ENCODE results near the gene FAM234B.

Gene FAM234B, protein sequence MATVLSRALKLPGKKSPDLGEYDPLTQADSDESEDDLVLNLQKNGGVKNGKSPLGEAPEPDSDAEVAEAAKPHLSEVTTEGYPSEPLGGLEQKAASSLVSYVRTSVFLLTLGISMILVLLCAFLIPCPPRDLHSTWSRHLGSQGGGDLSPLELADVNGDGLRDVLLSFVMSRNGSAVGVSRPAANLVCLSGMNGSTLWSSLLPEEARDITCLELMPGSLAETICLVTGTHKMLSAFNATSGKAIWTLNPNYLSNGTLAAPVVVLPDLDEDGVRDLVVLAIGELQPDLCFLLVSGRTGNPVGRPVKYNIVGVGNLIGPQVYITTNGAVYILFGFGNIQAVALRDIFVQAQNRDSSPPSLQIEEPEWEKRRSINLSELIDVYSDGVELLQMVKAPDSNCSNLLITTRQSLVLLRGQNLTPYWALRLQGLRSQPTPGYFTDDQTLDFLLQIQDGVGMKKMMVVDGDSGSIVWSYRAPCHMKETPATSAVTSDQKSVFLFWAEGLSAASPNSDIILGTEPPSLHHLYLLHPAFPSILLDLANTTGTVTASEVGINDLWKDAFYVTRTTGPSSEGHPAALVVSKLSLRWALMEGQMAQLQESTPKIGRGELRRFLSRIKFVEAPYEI

DNA sequence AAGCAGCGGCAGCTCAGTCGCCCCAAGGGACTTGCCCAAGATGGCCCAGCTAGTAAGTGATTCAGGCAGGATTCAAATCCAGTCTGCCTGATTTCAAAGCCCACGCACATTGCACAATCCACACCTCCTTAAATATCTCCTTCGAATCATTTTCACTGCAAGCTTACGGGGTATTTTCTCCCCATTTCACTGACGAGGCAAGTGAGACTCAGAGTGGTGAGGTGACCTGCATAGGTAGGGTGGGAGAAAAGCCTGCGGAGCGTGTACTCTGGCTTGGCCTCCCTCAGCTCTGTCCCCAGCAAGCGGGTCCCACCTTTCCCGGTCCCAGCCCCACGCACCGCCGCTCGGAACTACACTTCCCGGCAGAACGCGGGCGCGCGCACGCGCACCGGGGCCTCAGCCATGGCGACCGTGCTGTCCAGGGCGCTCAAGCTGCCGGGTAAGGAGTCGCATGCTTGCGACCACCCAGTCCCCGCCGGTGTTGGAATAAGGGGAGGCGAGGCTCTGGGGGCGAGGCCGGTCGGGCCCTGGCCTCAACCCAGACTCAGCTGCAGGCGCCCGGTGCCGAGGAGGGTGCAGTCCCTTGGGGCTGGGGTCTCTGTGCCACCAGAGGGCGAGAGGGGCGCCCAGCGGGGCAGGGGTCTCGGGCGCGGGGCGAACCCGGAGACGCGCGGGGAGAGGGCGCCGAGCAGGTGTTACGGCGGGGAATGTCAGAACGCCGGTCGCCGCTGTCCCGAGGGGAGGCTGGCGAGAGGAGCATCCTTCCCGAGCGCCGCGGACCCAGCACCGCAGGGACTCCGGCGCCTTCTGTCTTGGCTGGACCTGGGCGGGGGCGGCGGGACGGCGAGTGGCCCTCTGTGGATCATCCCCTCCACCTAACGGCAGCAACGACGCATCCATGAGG is at the start of gene FAM234B:
TSS of gene FAM234B (plus strand) at position 380 of the 904 bp plus-strand sequence. CDS start at position 403, 23 bp downstream.
- in situ Hi-C loops (cut with MboI; ENCODE audit: low pct_unique_long_range_greater_than_20kb, low sequenced_read_pairs, unreplicated experiment): no loop called here
- TF ChIP-seq, protein P1, sequence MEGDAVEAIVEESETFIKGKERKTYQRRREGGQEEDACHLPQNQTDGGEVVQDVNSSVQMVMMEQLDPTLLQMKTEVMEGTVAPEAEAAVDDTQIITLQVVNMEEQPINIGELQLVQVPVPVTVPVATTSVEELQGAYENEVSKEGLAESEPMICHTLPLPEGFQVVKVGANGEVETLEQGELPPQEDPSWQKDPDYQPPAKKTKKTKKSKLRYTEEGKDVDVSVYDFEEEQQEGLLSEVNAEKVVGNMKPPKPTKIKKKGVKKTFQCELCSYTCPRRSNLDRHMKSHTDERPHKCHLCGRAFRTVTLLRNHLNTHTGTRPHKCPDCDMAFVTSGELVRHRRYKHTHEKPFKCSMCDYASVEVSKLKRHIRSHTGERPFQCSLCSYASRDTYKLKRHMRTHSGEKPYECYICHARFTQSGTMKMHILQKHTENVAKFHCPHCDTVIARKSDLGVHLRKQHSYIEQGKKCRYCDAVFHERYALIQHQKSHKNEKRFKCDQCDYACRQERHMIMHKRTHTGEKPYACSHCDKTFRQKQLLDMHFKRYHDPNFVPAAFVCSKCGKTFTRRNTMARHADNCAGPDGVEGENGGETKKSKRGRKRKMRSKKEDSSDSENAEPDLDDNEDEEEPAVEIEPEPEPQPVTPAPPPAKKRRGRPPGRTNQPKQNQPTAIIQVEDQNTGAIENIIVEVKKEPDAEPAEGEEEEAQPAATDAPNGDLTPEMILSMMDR (IDR thresholded peaks at IDR 0.05; ENCODE audit: extremely low read depth, insufficient read depth, missing control alignments): no peak
- peak; percentile 87 for DNase-seq (ENCODE audit: low spot score)

DNA sequence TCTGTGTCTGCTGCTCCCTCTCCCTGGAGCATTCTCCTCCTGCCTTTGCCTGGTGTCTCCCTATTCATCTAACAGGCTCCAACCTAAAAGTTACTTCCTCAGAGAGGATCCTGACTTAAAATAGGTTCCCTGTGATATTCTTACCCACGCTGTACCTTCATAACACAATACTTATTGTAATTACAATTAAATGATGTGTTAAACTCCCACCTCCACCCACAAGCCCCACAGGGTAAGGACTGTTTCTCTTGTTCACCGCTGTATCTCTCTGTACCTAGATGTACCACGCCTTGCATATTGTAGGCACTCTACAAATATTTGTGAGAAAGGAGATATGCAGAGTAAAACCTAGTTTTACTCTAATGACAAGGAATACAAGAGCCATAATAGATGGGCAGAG is 49.1 kb upstream of the FAM234B start:
- no peak for DNase-seq (ENCODE audit: low spot score)
- in situ Hi-C loops (cut with MboI; ENCODE audit: low pct_unique_long_range_greater_than_20kb, low sequenced_read_pairs, unreplicated experiment): no loop called here

DNA sequence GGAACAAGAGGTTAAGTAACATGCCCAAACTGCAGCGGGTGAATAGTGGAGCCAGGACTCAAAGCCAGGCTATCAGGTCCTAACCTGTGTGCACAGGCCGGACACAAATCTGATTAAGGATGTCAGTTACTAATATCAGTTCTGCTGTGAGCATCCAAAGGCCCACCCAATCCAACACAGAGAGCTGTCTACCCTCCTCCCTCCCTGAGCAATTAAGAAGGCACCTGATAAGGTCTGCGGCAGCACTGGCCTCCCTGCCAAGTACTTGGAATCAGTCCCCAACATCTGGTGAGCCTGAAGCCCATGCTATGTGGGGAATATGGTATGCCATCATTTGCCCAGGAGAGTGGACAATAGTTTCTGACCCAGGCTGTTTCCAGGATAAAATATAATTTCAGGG is 48.0 kb upstream of the FAM234B start:
- TF ChIP-seq, protein P1 (IDR thresholded peaks at IDR 0.05; ENCODE audit: extremely low read depth, insufficient read depth, missing control alignments): no peak
- in situ Hi-C loops (cut with MboI; ENCODE audit: low pct_unique_long_range_greater_than_20kb, low sequenced_read_pairs, unreplicated experiment): no loop called here

More for the DNA sequence above, 49.1 kb upstream of the FAM234B start:
- TF ChIP-seq, protein P1 (IDR thresholded peaks at IDR 0.05; ENCODE audit: extremely low read depth, insufficient read depth, missing control alignments): no peak

GRCh38 chr12:12997156-12997555 is 47.0 kb upstream of the FAM234B start:
- no peak for DNase-seq (ENCODE audit: low spot score)
- TF ChIP-seq, protein P1 (IDR thresholded peaks at IDR 0.05; ENCODE audit: extremely low read depth, insufficient read depth, missing control alignments): no peak
- in situ Hi-C loops (cut with MboI; ENCODE audit: low pct_unique_long_range_greater_than_20kb, low sequenced_read_pairs, unreplicated experiment): no loop called here

More for the DNA sequence above, 48.0 kb upstream of the FAM234B start:
- DNase-seq (ENCODE audit: low spot score): no peak

- in situ Hi-C loops (cut with MboI; ENCODE audit: low pct_unique_long_range_greater_than_20kb, low sequenced_read_pairs, unreplicated experiment): no loop called here
- no peak for DNase-seq (ENCODE audit: low spot score)
- TF ChIP-seq, protein P1 (IDR thresholded peaks at IDR 0.05; ENCODE audit: extremely low read depth, insufficient read depth, missing control alignments): no peak
Measured at GRCh38 chr12:12997734-12998133, 46.4 kb upstream of the FAM234B start.

- TF ChIP-seq, protein P1 (IDR thresholded peaks at IDR 0.05; ENCODE audit: extremely low read depth, insufficient read depth, missing control alignments): no peak
- in situ Hi-C loops (cut with MboI; ENCODE audit: low pct_unique_long_range_greater_than_20kb, low sequenced_read_pairs, unreplicated experiment): no loop called here
- no peak for DNase-seq (ENCODE audit: low spot score)
Measured at GRCh38 chr12:12998248-12998647, 45.9 kb upstream of the FAM234B start.

All from GM13977 (cell line).